Trophoblast cell (in vitro differentiated cells and primary cell): Measurements from ENCODE around the gene SLC39A2.

Experiments used
- DNase-seq, 2 donors: peaks; one replicate each; pipeline ENCODE4 v3.0.0-alpha.2; 2016
- H2AFZ ChIP-seq: 2 replicates; pipeline ENCODE4 v1.6.1; 2013; ENCODE audit warnings: low read length, moderate library complexity, mild to moderate bottlenecking; ENCODE audit not compliant: insufficient read depth, poor library complexity
- H2AK5ac ChIP-seq: 2 replicates; pipeline ENCODE4 v1.6.1; 2013; ENCODE audit warnings: mild to moderate bottlenecking, low read length
- H2BK120ac ChIP-seq: 2 replicates; pipeline ENCODE4 v1.6.1; 2013; ENCODE audit warnings: low read length, mild to moderate bottlenecking, moderate library complexity; ENCODE audit not compliant: insufficient read depth, poor library complexity
- H2BK12ac ChIP-seq: 2 replicates; pipeline ENCODE4 v1.6.1; 2013; ENCODE audit warnings: mild to moderate bottlenecking, low read length, moderate library complexity
- H2BK5ac ChIP-seq: 2 replicates; pipeline ENCODE4 v1.6.1; 2013; ENCODE audit warnings: low read length, low read depth, moderate library complexity, mild to moderate bottlenecking; ENCODE audit not compliant: poor library complexity
- H3K14ac ChIP-seq: 2 replicates; pipeline ENCODE4 v1.6.1; 2013; ENCODE audit warnings: mild to moderate bottlenecking, low read length
- H3K18ac ChIP-seq: 2 replicates; pipeline ENCODE4 v1.6.1; 2013; ENCODE audit warnings: mild to moderate bottlenecking, low read length
- H3K23ac ChIP-seq: 2 replicates; pipeline ENCODE4 v1.6.1; 2013; ENCODE audit warnings: low read length
- H3K27ac ChIP-seq: 2 replicates; pipeline ENCODE4 v1.5.1; 2013; ENCODE audit warnings: low read depth, mild to moderate bottlenecking, inconsistent platforms, low read length, moderate library complexity
- H3K27me3 ChIP-seq: 2 replicates; pipeline ENCODE4 v1.6.1; 2013; ENCODE audit warnings: inconsistent platforms, mild to moderate bottlenecking, low read length, moderate library complexity; ENCODE audit not compliant: insufficient read depth
- H3K36me3 ChIP-seq, 2 experiments: 1 replicate in 1 of 2; 2 replicates in 1 of 2; pipeline ENCODE4 v1.6.1; 2013; ENCODE audit warnings: low read length in 2 of 2, mild to moderate bottlenecking in 2 of 2, moderate library complexity in 1 of 2; ENCODE audit not compliant: insufficient read depth in 2 of 2, control insufficient read depth in 1 of 2
- H3K4ac ChIP-seq: 2 replicates; pipeline ENCODE4 v1.6.1; 2013; ENCODE audit warnings: low read depth, mild to moderate bottlenecking, low read length, moderate library complexity
- H3K4me1 ChIP-seq, 2 experiments: 1 replicate in 1 of 2; 2 replicates in 1 of 2; pipeline ENCODE4 v1.6.1; 2013; ENCODE audit warnings: low read length in 2 of 2, mild to moderate bottlenecking in 2 of 2, moderate library complexity in 1 of 2; ENCODE audit not compliant: insufficient read depth in 2 of 2, control insufficient read depth in 1 of 2
- H3K4me2 ChIP-seq: 2 replicates; pipeline ENCODE4 v1.6.1; 2013; ENCODE audit warnings: inconsistent platforms, mild to moderate bottlenecking, low read length, moderate library complexity
- H3K4me3 ChIP-seq: 2 replicates; pipeline ENCODE4 v1.5.1; 2013; ENCODE audit warnings: mild to moderate bottlenecking, low read depth, low read length, inconsistent platforms
- H3K79me1 ChIP-seq: one replicate; pipeline ENCODE4 v1.6.1; 2013; ENCODE audit warnings: low read length
- H3K79me2 ChIP-seq: 2 replicates; pipeline ENCODE4 v1.6.1; 2013; ENCODE audit warnings: low read length, mild to moderate bottlenecking; ENCODE audit not compliant: control insufficient read depth, insufficient read depth, poor library complexity
- H3K9ac ChIP-seq: 2 replicates; pipeline ENCODE4 v1.6.1; 2013; ENCODE audit warnings: mild to moderate bottlenecking, low read length
- H3K9me3 ChIP-seq: 2 replicates; pipeline ENCODE4 v1.6.1; 2013; ENCODE audit warnings: low read depth, mild to moderate bottlenecking, control low read depth, inconsistent platforms, low read length; ENCODE audit not compliant: insufficient read depth
- H4K12ac ChIP-seq: 2 replicates; pipeline ENCODE4 v1.6.1; 2013; ENCODE audit warnings: low read depth, mild to moderate bottlenecking, low read length, moderate library complexity
- H4K8ac ChIP-seq: 2 replicates; pipeline ENCODE4 v1.6.1; 2013; ENCODE audit warnings: low read depth, mild to moderate bottlenecking, low read length, moderate library complexity
- H4K91ac ChIP-seq: one replicate; pipeline ENCODE4 v1.6.1; 2013; ENCODE audit warnings: low read depth, mild to moderate bottlenecking, low read length, moderate library complexity
- WGBS: extraction: QIAGEN DNeasy Blood & Tissue Kit; methylation state at CpG from one replicate; pipeline ENCODE4 v1.1.7; 2013; ENCODE audit warnings: missing lambda C conversion rate; ENCODE audit not compliant: insufficient read length, insufficient coverage; ENCODE audit errors: extremely low coverage; 5-methylcytosine and 5-hydroxymethylcytosine counted together

Gene SLC39A2

DNA sequence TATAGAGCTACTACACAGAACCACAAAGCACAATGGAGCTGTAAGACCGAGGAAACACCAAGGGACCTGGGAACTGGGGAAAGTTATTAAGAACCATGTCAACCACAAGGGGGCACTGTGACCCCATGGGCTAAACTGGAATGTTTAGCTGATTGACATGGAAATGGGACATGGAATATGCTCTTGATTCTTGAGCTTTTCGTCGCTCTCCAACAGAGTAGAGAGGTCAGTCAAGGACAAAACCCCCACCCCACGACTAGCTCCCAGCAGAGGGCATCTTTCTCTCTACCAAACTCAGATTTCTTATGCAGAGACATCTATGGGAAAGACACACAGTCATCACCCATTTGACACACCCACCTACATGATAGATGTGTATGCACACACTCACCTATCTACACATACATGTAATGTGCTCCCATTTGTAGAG is 15.7 kb downstream of the SLC39A2 start:
- Histone ChIP-seq H3K27ac (no peak overlapping the region), H3K4ac (no peak overlapping the region)
- no CpG with 5 or more reads among the region's 4 CpGs for WGBS

DNA sequence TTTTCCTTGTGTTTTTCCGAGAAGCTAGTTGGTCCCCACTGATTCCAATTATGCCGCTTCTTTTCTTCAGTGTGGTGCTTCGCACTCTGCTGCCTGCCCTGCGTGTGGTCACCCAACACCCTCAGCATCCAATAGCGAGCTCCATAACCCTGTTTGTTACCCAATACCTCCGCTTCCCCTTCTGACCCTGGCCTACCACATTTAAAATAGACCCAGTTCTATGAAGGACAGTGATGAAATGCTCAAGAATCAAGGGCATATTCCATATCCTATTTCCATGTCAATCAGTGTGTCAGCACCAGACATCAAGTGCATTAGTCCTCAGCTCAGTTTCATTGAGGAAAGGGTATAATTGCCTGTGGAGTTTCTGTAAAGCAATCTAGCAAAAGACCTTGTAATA is 16.2 kb downstream of the SLC39A2 start:
- DNase-seq = no peak
- Histone ChIP-seq H3K27ac (no peak overlapping the region), H3K79me1 (no peaks in the 10 kb centered on the region), H3K9me3 (no peaks in the 10 kb centered on the region), H3K79me2 (no peaks in the 10 kb centered on the region), H4K12ac (no peak overlapping the region), H4K8ac (no peak overlapping the region), H3K27me3 (no peaks in the 10 kb centered on the region), H3K4me1 (peaks cover 0 to 4% of the 10 kb centered on the region in 2 experiments), H3K4ac (no peak overlapping the region), H3K4me2 (no peak overlapping the region), H4K91ac (no peak overlapping the region), H2BK5ac (no peak overlapping the region), H3K9ac (no peak overlapping the region), H3K23ac (no peak overlapping the region), H3K4me3 (no peak overlapping the region), H2BK12ac (no peak overlapping the region), H2BK120ac (no peak overlapping the region), H2AFZ (no peak overlapping the region), H3K36me3 (peaks cover 0 to 10% of the 10 kb centered on the region in 2 experiments), H3K14ac (no peak overlapping the region), H2AK5ac (no peak overlapping the region), H3K18ac (no peak overlapping the region)
- no CpG with 5 or more reads among the region's 6 CpGs for WGBS

More for the DNA sequence above, 15.7 kb downstream of the SLC39A2 start:
- H3K9ac ChIP-seq = no peak overlapping the region
- H4K12ac ChIP-seq = no peak overlapping the region
- peak; percentile 84 to 98 for DNase-seq
- no peaks in the 10 kb centered on the region for H3K9me3 ChIP-seq
- no peak overlapping the region for H3K23ac ChIP-seq
- H2AFZ ChIP-seq = no peak overlapping the region
- H3K4me2 ChIP-seq = no peak overlapping the region
- no peak overlapping the region for H2BK5ac ChIP-seq
- H3K14ac ChIP-seq = no peak overlapping the region
- H2AK5ac ChIP-seq = no peak overlapping the region
- no peaks in the 10 kb centered on the region for H3K27me3 ChIP-seq
- H3K36me3 ChIP-seq = peaks cover 0 to 10% of the 10 kb centered on the region in 2 experiments
- H3K79me1 ChIP-seq = no peaks in the 10 kb centered on the region
- no peaks in the 10 kb centered on the region for H3K79me2 ChIP-seq
- no peak overlapping the region for H2BK12ac ChIP-seq
- no peak overlapping the region for H2BK120ac ChIP-seq
- no peak overlapping the region for H3K18ac ChIP-seq
- peaks cover 0 to 4% of the 10 kb centered on the region in 2 experiments for H3K4me1 ChIP-seq
- H4K91ac ChIP-seq = no peak overlapping the region
- H4K8ac ChIP-seq = no peak overlapping the region
- H3K4me3 ChIP-seq = no peak overlapping the region

DNA sequence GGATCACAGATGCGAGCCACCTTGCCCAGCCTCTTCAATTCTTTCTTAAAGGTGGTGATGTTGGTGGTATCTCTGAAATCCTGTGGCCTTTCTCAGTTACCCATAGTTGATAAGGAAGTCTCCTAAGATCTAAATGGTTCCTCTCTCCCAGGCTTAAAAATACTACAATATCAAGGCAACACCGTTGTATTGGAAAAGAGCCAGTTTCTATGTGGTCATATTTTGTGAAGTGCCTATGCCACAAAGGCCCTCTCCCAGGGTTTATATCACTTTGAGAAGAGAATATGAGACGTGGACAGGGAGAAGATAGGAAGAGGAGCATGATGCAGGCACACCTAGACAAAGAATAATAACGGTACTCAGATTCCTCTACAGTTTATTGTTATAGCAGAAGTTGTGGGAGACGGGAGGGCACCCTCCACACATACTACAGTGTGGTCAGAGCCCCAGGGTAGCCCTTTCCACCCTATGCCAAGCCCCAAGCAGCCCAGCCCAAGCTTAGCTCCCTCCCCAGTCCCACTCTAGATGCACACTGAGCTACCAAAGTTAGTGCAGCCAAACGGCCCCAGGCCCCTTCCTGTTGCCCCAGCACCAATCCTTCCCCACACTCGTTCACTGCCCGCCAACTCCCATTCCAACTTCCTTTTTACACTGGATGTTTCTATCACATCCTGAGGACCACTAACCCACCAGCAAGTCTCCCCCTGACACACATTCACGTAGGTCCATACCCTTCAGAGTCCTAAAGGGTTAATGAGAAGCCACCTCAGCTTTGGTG is 17.5 kb downstream of the SLC39A2 start:
- Histone ChIP-seq H2BK5ac (no peak overlapping the region), H3K9ac (no peak overlapping the region), H4K91ac (no peak overlapping the region), H2BK120ac (no peak overlapping the region), H2AFZ (no peak overlapping the region), H3K4me1 (peaks cover 4 to 6% of the 10 kb centered on the region in 2 experiments), H4K8ac (no peak overlapping the region), H3K79me1 (no peaks in the 10 kb centered on the region), H3K27ac (no peak overlapping the region), H3K14ac (no peak overlapping the region), H3K4me3 (no peak overlapping the region), H3K4me2 (no peak overlapping the region), H2AK5ac (no peak overlapping the region), H3K36me3 (peaks cover 0 to 10% of the 10 kb centered on the region in 2 experiments), H3K79me2 (no peaks in the 10 kb centered on the region), H3K27me3 (no peaks in the 10 kb centered on the region), H3K4ac (no peak overlapping the region), H3K9me3 (no peaks in the 10 kb centered on the region), H2BK12ac (no peak overlapping the region), H3K18ac (no peak overlapping the region), H4K12ac (no peak overlapping the region), H3K23ac (no peak overlapping the region)
- WGBS = no CpG with 5 or more reads among the region's 9 CpGs
- no peak for DNase-seq

DNA sequence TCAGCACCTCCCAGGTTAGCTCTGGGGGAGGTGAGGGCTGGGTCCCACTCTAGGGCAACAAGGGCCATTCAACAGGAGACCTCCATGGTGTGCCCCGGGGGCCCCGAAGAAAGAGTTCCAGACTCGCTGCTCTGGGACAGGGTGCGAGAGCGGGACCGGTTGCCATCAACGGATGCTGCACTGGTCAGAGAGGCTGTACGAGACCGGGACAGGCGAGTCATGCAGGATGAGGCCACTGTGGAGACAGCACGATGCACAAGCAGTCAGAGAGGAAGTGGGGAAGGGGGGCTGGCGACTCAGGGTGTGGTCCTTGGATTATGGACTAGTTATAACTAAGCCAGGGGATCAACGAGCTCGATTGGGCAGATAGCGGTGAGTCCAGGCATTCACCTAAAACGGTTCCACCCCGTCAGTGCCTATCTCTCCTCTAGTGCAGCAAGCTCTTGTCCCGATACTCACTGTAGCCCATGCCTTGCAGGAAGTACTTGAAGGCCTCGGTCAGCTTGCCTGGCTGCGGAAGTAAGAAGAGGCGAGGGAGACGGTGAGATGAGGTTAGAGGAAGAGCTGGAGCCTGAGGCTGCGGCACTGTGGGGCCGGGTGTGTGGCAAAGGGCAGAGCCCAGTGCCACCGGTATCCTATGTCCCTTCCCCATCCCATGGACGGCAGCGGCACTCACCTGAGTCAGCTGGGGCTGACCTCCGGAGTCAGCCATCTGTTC is 18.6 kb downstream of the SLC39A2 start:
- no peak overlapping the region for H3K4me3 ChIP-seq
- no peak overlapping the region for H4K8ac ChIP-seq
- H3K27me3 ChIP-seq = no peaks in the 10 kb centered on the region
- H3K36me3 ChIP-seq = peaks cover 0 to 10% of the 10 kb centered on the region in 2 experiments
- H2AFZ ChIP-seq = no peak overlapping the region
- no peaks in the 10 kb centered on the region for H3K79me2 ChIP-seq
- no CpG with 5 or more reads among the region's 28 CpGs for WGBS
- H3K9me3 ChIP-seq = no peaks in the 10 kb centered on the region
- H3K23ac ChIP-seq = no peak overlapping the region
- no peak overlapping the region for H2BK120ac ChIP-seq
- H4K91ac ChIP-seq = no peak overlapping the region
- no peak overlapping the region for H4K12ac ChIP-seq
- DNase-seq = no peak
- H2BK5ac ChIP-seq = no peak overlapping the region
- no peak overlapping the region for H3K14ac ChIP-seq
- no peak overlapping the region for H3K27ac ChIP-seq
- H3K4me1 ChIP-seq = peaks cover 4 to 6% of the 10 kb centered on the region in 2 experiments
- no peak overlapping the region for H2BK12ac ChIP-seq
- no peaks in the 10 kb centered on the region for H3K79me1 ChIP-seq
- no peak overlapping the region for H3K18ac ChIP-seq
- no peak overlapping the region for H3K4ac ChIP-seq
- H3K9ac ChIP-seq = no peak overlapping the region
- no peak overlapping the region for H3K4me2 ChIP-seq
- H2AK5ac ChIP-seq = no peak overlapping the region
